ENCODE results near the gene C11orf42.

The C11orf42 gene, protein sequence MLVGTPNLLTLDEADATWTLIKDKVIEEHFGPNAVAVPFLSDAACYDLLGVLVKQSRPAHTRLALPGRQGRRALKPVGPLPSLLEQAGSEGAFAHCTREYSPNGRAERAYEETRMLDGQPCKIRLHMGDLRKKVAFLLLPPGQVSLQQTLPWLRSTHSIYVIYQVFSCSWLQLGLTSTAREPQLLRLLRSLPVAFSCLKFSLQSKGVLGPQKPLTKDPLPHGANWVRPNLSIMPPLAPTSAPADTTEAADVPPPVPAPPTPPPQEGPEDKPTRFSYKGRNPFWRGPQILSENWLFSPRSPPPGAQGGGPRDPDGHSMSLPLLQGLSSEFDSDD

DNA sequence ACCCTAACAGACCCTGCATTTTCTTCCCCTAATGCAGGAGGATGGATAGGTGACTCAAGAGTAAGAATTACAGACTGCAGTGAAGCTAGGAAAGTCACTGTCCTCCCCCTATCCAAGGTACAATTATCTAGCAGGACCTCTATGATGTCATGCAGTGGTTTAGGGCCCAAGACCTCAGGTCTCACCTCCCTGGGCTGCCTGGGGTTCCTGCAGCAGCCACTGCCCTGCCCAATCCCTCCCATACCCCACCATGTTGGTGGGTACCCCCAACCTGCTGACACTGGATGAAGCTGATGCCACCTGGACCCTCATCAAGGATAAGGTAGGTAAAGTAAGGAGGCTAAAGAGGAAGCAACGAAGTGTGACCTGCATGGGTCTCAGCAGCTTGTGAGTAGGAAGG lies at the start of gene C11orf42:
C11orf42 (plus strand) TSS at position 192 of the 400 bp plus-strand sequence; CDS start at position 251, 59 bp downstream.
- Histone ChIP-seq H3K4me3 (no peak within 1 kb of the TSS), H3K27ac (no peak within 1 kb of the TSS)

DNA sequence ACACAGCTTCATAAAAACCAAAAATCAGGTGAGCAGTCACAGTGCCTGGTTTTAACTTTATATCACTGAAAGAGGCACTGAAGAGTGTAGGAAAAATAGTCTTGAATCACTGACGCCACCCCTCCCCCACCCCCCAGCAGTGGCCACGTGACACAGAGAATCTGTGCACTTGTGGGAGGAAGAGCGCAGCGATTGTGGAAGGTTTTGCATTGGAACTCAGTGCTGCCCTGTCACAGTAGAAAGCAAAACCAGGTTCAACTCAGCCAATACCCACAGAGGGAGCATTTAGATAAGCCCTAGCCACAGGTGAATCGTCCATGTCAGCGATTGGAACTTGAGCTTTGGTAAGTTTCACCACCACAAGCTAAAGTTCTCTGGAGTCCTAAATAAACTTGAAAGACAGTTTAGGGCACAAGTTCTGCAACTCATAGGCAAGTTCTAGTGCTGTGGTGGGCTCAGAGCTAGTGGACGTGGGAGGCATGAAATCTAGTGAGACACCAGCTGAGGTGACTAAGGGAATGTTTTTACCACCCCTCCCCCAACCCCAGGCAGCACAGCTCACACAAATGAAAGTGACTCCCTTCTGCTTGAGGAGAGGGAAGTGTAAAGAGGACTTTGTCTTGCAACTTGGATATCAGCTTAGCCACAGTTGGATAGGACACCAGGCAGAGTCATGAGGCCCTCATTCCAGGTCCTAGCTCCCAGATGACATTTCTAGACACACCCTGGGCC lies 48.6 kb upstream of the C11orf42 start:
- no peak overlapping the region for H3K4me3 ChIP-seq
- no peak overlapping the region for H3K27ac ChIP-seq

DNA sequence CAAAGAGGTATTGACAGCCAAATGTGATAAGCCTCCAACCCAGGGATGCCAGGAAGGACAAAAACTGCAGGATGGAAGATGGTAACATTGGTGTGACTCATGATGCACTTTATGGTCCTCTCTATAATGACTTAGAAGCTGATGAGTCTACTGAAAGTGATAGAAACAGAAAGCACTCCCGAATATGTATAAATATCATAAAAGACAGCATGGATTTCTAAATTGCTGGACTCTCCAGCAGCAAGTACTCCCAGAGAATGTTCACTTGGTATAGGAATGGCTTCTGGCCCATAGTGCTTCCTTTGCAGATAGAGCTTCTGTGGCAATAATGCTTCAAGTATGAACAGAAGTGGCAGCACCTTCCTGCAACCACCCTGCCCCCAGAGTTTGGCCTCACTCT lies 35.1 kb upstream of the C11orf42 start, which contains the start of gene OR52B2:
OR52B2 (minus strand) TSS at position 101 of the 400 bp plus-strand sequence; CDS start at position 101, 0 bp downstream.
- Histone ChIP-seq H3K27ac (no peak within 1 kb of the TSS), H3K4me3 (no peak within 1 kb of the TSS)

DNA sequence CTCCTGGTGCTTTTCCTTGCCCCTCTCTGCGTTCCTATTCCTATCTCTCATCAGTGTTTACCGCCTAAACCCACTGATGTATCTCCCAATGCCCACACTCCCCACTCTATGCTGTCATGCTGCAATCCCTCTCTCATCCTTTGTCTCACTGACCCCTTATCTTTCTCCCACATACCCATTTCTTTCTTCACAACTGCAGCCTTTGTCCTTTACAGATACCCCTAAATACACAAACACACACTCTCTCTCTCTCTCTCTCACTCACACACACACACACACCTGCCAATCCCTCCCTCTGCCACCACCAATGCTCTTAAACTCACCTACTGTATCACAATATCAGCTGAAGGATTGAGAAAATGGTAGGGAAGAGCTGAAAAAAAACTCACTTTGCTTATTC lies 29.9 kb upstream of the C11orf42 start:
- no peak overlapping the region for H3K4me3 ChIP-seq
- H3K27ac ChIP-seq: no peak overlapping the region

DNA sequence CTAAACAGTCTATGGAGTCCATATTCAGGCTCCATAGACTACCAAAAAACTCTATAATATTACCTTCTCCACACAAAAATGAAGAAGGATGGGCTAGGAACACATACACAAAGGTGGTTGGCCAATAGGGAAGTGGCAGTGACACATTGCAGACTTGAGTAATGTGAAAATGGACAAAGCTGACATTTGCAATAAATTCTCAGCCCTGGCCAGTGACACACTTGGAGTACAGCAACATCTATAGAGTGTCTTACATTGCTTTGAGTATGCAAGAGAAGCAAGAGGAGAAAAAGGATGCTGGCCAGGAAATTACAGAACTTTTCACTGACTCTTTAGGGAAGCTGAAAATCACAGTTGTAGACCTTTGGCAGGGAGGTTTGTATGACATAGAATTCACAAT lies 13.6 kb upstream of the C11orf42 start:
- H3K4me3 ChIP-seq: no peak overlapping the region
- H3K27ac ChIP-seq: no peak overlapping the region

DNA sequence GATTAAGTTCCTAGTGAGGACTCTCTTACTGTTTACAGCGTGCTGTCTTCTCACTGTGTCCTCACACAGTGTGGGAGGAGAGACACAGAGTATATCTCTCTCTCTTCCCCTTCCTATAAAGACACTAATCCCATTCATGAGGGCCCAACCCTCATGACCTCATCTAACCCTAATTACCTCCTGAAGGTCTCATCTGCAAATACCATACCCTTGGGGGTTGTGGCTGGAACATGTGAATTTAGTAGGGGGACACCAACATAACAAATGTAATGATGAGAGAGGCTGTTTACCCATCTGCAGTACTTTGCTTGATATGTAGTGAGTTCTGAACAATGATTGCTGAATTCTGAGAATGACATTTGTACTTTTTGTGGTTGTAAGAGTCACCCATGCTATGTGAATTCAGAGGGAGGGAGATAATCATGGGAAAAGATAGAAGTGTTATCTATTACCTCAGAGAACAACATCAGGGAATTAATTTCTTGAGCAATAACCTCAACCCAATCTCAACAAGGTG lies 11.2 kb upstream of the C11orf42 start:
- H3K4me3 ChIP-seq: no peak overlapping the region
- no peak overlapping the region for H3K27ac ChIP-seq

DNA sequence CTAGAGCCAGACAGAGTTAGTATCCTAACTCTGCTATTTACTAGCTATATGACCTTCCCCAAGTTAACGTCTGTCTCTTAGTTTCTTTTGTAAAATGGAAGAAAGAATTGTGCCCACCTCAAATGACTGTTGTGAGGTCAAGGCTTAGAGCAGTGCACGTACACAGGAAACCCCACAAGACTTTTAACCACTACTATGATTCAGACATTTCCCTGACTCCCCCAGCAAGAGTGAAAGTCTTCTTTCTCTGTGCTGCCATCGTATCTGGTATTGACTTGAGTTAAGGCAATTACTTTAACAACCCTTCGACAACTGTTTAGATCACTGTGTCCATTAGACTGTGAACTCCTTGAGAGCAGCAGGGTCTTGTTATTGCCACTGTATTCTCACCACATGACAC lies 9.0 kb upstream of the C11orf42 start:
- H3K4me3 ChIP-seq: no peak overlapping the region
- no peak overlapping the region for H3K27ac ChIP-seq

DNA sequence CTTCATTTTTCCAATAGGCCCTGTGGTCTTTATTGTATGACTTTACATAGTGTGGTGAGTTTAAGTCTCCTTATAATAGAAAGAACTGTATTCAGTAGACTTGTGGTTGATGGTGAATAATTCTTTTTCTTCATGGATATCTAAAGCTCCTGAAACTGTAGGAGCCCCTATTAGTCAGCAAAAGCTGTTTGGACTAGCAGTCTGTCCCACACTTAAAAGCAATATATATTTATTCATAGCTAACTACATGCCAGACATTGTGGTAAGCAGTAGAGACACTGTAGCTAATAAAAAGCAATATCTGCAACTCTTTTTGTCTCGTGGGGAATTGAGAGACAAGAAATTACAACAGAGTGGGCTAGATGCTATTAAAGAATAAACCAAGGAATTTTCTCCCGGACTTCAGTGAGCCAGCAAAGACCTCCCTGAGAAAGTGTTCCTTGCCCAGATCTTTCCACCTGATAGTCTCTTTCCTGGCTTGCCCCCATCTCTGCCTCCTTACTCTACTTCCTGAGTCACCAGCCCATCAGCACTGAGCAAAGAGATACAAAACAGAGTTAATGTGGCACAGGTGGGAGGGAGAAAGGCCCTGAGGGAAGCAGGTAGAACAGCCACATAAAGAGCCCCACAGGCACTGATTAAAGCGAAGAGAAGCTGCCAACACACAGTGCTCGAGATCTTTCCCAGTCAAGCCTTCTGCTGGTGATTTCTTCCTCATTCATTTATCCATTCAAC lies 7.7 kb upstream of the C11orf42 start:
- Histone ChIP-seq H3K4me3 (no peak overlapping the region), H3K27ac (no peak overlapping the region)

DNA sequence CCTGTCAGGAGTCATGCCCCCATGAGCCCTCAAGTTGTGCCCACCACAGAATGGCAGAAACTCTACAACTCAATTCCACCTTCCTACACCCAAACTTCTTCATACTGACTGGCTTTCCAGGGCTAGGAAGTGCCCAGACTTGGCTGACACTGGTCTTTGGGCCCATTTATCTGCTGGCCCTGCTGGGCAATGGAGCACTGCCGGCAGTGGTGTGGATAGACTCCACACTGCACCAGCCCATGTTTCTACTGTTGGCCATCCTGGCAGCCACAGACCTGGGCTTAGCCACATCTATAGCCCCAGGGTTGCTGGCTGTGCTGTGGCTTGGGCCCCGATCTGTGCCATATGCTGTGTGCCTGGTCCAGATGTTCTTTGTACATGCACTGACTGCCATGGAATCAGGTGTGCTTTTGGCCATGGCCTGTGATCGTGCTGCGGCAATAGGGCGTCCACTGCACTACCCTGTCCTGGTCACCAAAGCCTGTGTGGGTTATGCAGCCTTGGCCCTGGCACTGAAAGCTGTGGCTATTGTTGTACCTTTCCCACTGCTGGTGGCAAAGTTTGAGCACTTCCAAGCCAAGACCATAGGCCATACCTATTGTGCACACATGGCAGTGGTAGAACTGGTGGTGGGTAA lies 6.1 kb upstream of the C11orf42 start, which contains the start of gene OR52W1:
OR52W1 (plus strand) TSS at position 51 of the 637 bp plus-strand sequence; CDS start at position 51, 0 bp downstream.
- no peak within 1 kb of the TSS for H3K27ac ChIP-seq
- no peak within 1 kb of the TSS for H3K4me3 ChIP-seq

DNA sequence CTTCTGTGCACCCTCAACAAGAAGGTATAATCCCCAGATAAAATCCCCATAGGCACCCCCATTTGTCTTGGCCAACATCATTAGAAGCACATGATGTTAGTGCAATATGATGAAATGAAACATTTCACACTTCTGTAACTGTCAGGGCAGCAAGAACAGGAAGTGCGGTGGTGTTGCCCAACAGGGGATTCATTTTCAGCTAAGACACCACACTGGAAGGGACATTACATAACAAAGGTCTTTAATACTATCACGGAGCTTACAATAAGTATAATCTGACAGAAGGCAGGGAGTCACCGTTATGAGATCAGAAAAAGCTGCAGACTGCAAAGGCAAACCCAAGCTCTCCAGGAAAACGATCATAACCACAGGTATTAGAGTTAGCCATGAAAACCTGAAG lies 4.4 kb upstream of the C11orf42 start:
- Histone ChIP-seq H3K27ac (no peak overlapping the region), H3K4me3 (no peak overlapping the region)

DNA sequence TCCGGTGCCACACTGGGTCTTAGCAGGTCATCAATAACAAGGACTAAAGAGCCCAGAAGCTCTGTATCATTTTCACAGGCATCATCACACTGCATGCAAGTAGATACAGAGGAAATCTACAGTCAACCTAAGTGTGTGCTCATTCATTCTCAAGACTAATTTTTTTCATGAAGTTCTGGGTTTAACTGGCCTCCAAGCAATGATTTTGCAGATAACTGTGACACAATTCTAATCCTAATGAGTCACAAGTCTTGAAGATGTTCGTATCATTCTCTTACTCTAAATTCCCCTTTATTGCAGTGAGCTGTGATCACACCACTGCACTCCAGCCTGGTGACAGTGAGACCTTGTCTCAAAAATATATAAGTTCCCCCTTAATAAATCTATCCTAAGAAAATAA lies 3.9 kb upstream of the C11orf42 start:
- H3K27ac ChIP-seq: no peak overlapping the region
- no peak overlapping the region for H3K4me3 ChIP-seq

DNA sequence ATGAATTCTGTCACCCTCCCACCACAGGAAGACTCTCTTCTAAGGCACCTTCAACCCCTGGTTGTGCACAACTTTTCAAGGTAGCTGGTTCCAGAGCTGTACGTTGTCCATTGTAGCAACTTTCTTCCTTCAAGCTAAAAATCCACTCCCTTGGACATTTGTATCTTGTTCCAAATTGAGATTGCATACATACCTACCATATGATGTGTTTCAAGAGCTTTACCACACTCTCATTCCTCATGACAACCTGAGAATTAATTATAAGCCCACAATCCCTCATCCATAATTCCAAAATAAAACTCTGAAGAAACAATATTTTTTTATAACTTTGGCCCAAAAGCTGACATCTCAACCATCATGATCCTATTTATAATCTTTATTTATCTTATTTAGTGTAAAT lies 3.3 kb upstream of the C11orf42 start:
- H3K27ac ChIP-seq: no peak overlapping the region
- no peak overlapping the region for H3K4me3 ChIP-seq

DNA sequence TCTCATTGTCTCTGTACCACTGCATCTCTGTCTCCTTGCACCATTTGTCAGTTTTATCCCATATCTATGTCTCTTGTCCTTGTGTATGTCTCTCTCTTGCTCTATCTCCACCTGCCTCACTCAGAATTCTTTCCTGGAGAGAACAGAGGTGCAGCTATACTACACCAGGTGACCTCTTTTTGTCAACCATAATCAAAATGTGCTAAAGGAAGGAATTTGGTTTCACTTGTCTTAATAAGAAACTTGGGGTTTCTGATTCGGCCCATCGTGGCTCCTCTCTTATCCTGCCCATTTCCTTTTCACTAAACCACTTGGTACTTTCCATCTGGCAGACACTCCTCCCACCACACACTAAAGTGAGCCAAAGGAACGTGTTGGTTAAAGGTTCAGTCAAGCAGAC lies 2.0 kb upstream of the C11orf42 start:
- H3K27ac ChIP-seq: no peak overlapping the region
- no peak overlapping the region for H3K4me3 ChIP-seq

DNA sequence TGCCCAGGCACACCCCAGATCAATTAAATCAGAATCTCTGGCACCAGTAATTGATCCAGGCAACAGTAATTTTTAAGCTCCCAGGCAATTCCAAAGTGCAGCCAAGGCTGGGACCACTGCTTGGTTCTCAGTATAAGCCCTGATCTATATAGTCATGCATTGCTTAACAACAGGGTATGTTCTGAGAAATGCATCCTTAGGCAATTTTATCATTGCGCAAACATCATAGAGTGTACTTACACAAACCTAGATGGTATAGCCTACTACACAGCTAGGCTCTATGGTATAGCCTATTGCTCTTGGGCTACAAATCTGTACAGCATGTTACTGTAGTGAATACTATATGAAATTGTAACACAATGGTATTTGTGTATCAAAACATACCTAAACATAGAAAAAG lies 651 bp upstream of the C11orf42 start:
- H3K4me3 ChIP-seq: no peak overlapping the region
- no peak overlapping the region for H3K27ac ChIP-seq

DNA sequence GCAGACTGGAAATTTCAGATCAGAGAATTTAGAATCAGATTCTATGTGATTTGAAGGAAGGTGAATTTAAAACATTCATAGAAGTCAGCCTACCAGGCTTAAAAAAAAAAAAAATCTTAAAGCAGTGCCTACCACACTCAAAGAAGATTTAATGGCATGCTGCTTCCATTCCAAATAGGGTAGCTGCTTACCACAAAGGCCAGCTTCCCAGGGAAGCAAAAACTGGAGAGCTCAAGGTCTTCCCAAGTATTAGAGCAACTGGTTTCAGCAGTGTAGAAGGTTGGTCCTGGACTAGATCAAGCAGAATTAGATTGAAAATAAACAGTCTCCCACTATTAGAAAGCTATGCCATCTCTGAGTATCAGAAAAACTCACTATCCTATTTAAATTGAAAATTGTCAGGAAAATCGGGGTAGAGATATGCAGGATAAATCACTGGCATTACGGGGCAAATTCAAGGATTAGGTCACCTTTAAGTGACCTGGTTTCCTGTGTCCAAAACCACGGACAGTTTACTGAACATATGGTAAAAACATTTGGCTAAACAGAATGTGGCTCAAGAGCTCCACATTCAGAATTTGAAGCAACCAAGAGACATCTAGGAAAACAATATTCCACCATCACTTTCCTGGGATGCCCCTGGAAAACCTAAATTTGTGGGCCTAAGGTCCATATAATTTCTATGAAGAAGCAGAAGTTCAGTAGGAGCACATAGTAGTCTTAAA lies 1.3 kb downstream of the C11orf42 start:
- Histone ChIP-seq H3K4me3 (no peak overlapping the region), H3K27ac (no peak overlapping the region)

DNA sequence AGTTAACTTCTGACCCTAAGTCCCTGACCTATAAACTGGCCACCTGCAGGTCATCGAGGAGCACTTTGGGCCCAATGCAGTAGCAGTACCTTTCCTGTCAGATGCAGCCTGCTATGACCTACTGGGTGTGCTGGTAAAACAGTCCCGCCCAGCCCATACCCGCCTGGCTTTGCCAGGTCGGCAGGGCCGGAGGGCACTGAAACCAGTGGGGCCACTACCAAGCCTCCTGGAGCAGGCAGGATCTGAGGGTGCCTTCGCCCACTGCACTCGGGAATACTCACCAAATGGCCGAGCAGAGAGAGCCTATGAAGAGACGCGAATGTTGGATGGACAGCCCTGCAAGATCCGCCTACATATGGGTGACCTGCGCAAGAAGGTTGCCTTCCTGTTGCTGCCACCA lies 4.4 kb downstream of the C11orf42 start:
- Histone ChIP-seq H3K4me3 (no peak overlapping the region), H3K27ac (no peak overlapping the region)

DNA sequence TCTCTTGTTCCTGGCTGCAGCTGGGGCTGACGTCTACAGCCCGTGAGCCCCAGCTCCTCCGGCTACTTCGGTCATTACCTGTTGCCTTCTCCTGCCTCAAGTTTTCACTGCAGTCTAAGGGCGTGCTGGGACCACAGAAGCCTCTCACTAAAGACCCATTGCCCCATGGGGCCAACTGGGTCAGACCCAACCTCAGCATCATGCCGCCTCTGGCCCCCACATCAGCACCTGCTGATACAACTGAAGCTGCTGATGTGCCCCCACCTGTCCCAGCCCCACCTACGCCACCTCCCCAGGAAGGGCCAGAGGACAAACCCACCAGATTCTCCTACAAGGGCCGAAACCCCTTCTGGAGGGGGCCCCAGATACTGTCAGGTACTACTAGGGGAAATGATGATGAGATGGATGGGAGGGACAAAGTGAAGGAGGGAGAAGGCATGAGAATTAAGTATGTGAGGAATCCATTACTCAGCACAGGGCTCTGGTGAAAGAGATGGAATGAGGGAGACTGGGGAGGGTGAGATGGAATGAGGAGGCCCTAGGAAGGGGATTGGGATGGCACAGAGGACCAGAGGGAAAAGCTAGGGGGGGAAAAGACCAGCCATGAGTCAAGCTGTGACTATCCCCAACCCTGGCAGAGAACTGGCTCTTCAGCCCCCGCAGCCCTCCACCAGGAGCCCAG lies 5.1 kb downstream of the C11orf42 start:
- Histone ChIP-seq H3K4me3 (no peak overlapping the region), H3K27ac (no peak overlapping the region)

DNA sequence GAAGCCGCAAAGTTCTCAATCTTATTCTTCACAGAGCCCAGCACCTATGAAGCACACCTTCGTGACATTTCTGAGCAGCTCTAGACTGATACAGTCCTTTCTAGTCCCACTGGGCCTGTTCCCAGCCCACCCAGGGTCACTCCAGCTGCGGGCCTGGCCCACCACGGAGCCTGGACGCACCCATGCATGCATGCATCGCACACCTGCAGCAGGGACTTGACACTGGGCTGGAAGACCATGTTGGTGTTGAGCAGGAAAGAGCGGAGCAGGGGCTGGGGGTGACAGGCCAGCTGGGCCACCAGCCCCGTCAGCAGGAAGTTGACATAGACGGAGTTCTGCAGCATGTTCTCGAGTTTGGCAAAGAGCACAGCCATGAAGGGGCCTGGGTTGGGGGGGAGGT lies 9.2 kb downstream of the C11orf42 start:
- H3K27ac ChIP-seq: no peak overlapping the region

DNA sequence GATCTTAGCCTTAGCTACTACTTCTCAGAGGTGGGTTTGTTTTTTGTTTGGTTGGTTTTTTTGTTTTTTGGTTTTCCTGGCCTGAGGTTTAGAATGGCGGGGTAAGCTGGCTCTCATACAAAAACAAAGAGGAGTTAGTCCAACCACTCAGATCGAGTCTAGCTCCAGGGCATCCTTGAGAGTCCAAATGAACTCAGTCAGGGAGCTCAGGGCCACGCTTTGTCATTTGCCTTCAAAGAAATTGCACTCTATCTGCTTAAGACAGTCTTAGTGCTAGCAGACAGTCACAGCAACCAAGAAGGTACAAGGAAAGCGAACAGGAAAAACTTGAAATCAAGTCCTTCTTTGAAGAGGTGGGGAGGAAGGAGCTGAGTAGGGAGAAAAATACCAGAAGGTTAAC lies 11.1 kb downstream of the C11orf42 start:
- Histone ChIP-seq H3K27ac (no peak overlapping the region), H3K4me3 (no peak overlapping the region)

More for the DNA sequence above, 9.2 kb downstream of the C11orf42 start:
- H3K4me3 ChIP-seq: no peak overlapping the region

Measured in skin epidermis (tissue), 12 donors.